CD4-positive, alpha-beta memory T cell (primary cell): Measurements from ENCODE around the gene CCDC106. TPM values are rescaled to one million over a fixed set of nuclear protein-coding genes. Genes with fewer than 3 reads are reported as not detected.

Experiments
- CTCF ChIA-PET: fragments of 350-600 bp; sonication (Branson Sonifier 250); formaldehyde crosslinking; loops from one replicate; lab custom pipeline; 2021; ENCODE audit warnings: inconsistent platforms; ENCODE audit not compliant: partially characterized antibody; lab: Charles Lee
- POLR2A ChIA-PET: fragments of 350-600 bp; sonication (Branson Sonifier 250); formaldehyde crosslinking; loops from one replicate; lab custom pipeline; 2021; ENCODE audit not compliant: partially characterized antibody; lab: Charles Lee
- DNase-seq, 5 donors: peaks; one replicate each; pipeline versions ENCODE4 v3.0.0 to v3.0.0-alpha.2; 2020 to 2022; ENCODE audit warnings: mixed read lengths in 1 of 5
- H3K27ac ChIP-seq: one replicate; pipeline ENCODE4 v1.7.0; 2013; ENCODE audit warnings: low read depth, low read length
- H3K27me3 ChIP-seq: 2 replicates; pipeline ENCODE4 v1.7.0; 2013; ENCODE audit warnings: mild to moderate bottlenecking, low read length, moderate library complexity; ENCODE audit not compliant: insufficient read depth
- H3K36me3 ChIP-seq: 2 replicates; pipeline ENCODE4 v1.7.0; 2013; ENCODE audit warnings: mild to moderate bottlenecking, low read length, moderate library complexity; ENCODE audit not compliant: insufficient read depth
- H3K4me1 ChIP-seq: 2 replicates; pipeline ENCODE4 v1.7.0; 2013; ENCODE audit warnings: mild to moderate bottlenecking, low read length, moderate library complexity; ENCODE audit not compliant: insufficient read depth
- H3K4me3 ChIP-seq, 2 donors: one replicate each; pipeline ENCODE4 v1.7.0; 2013; ENCODE audit warnings: low read length in 2 of 2, mild to moderate bottlenecking in 1 of 2
- H3K9me3 ChIP-seq, 2 donors: one replicate each; pipeline ENCODE4 v1.7.0; 2013; ENCODE audit warnings: low read length in 2 of 2, control low read depth in 1 of 2; ENCODE audit not compliant: control insufficient read depth in 1 of 2
- H3K27ac Mint-ChIP-seq, 7 donors: one replicate each; pipeline ENCODE4 v1.8.0; 2020 to 2021; ENCODE audit warnings: mixed read lengths in 7 of 7, mild to moderate bottlenecking in 6 of 7, inconsistent platforms in 3 of 7, moderate library complexity in 3 of 7
- H3K27me3 Mint-ChIP-seq, 2 donors: one replicate each; pipeline ENCODE4 v1.8.0; 2020 to 2021; ENCODE audit warnings: mixed read lengths in 2 of 2
- H3K36me3 Mint-ChIP-seq, 2 donors: one replicate each; pipeline ENCODE4 v1.8.0; 2020 to 2021; ENCODE audit warnings: mixed read lengths in 2 of 2, inconsistent platforms in 1 of 2, mild to moderate bottlenecking in 1 of 2
- H3K4me1 Mint-ChIP-seq, 4 donors: one replicate each; pipeline ENCODE4 v1.8.0; 2020 to 2021; ENCODE audit warnings: mixed read lengths in 4 of 4, mild to moderate bottlenecking in 1 of 4
- H3K4me3 Mint-ChIP-seq, 8 donors: one replicate each; pipeline ENCODE4 v1.8.0; 2020 to 2021; ENCODE audit warnings: mixed read lengths in 8 of 8, mild to moderate bottlenecking in 7 of 8, moderate library complexity in 6 of 8, inconsistent platforms in 3 of 8
- H3K9me3 Mint-ChIP-seq, 8 donors: one replicate each; pipeline ENCODE4 v1.8.0; 2020 to 2021; ENCODE audit warnings: mixed read lengths in 8 of 8, mild to moderate bottlenecking in 5 of 8, inconsistent platforms in 3 of 8, moderate library complexity in 1 of 8
- intact Hi-C: fragments of 100-400 bp; cut with micrococcal nuclease; formaldehyde crosslinking; loops from one replicate; pipeline ENCODE4 v1.15.1; 2023
- polyA plus RNA-seq, 2 donors: library from polyadenylated mRNA; unstranded; fragments of 300-500 nt; fragmentation: Illumina TruSeq; gene quantifications; one replicate each; pipeline ENCODE4 v1.2.3, GENCODE V29; 2021
- total RNA-seq, 2 experiments: library from RNA; stranded (reverse); gene quantifications; one replicate each; pipeline ENCODE4 v1.2.3, GENCODE V29; 2021

CCDC106 gene
- total RNA-seq (1 to 10 TPM; 1.2 to 1.5 TPM), polyA plus RNA-seq (under 1 TPM; 0.47 to 0.69 TPM)

- H3K36me3 Mint-ChIP-seq: peaks cover 4 to 13% of the 10 kb centered on the region in 2 donors
- ChIA-PET POLR2A (interaction anchor here (1.0 to 2.1 kb wide), 7 partner anchors 9 to 171 kb away, joined by 3 to 9 read pairs (median 4); partner anchors contain the start of genes FIZ1, ZNF524, ZNF628 and ZNF784), CTCF (interaction anchor here (1.9 to 4.1 kb wide), 2 partner anchors 11 to 16 kb away, joined by 9 to 36 read pairs; no protein-coding TSS in a partner anchor)
- Histone ChIP-seq H3K27ac (peak within 1 kb of the TSS; percentile 49), H3K4me1 (peaks cover 31% of the 10 kb centered on the region), H3K9me3 (no peaks in the 10 kb centered on the region), H3K27me3 (no peaks in the 10 kb centered on the region), H3K4me3 (peak within 1 kb of the TSS; percentile 42 to 52), H3K36me3 (peaks cover 7% of the 10 kb centered on the region)
- H3K9me3 Mint-ChIP-seq: peaks cover 0 to 1% (median 0%) of the 10 kb centered on the region in 8 donors
- intact Hi-C loops: no loop called here
- peaks cover 15 to 45% (median 26%) of the 10 kb centered on the region in 4 donors for H3K4me1 Mint-ChIP-seq
- peak within 1 kb of the TSS; percentile 63 to 83 (median 74) for H3K4me3 Mint-ChIP-seq
- H3K27me3 Mint-ChIP-seq: no peaks in the 10 kb centered on the region
- peak within 1 kb of the TSS in 4 of 7 donors; percentile 31 to 55 (median 38) for H3K27ac Mint-ChIP-seq
- peak in 4 of 5 donors; percentile 38 to 56 (median 44) for DNase-seq
Measured at GRCh38 chr19:55647732-55648584, at the start of gene CCDC106. Gene CCDC106, plus strand, starts transcription at chr19:55648212. Its CDS starts 835 bp downstream, at chr19:55649047.

- intact Hi-C loops: loop anchor here (1.0 to 2.0 kb wide), 9 partner anchors 12 to 518 kb away; partner anchors contain the start of genes EPN1, PPP6R1, ZNF579 and ZNF628
- no peaks in the 10 kb centered on the region for H3K9me3 Mint-ChIP-seq
- peak overlapping the region; percentile 96 to 100 (median 99) for H3K27ac Mint-ChIP-seq
- peaks cover 37 to 40% of the 10 kb centered on the region in 2 donors for H3K36me3 Mint-ChIP-seq
- Histone ChIP-seq H3K9me3 (no peaks in the 10 kb centered on the region), H3K36me3 (peaks cover 8% of the 10 kb centered on the region), H3K27me3 (no peaks in the 10 kb centered on the region), H3K27ac (peak overlapping the region; percentile 89), H3K4me1 (peaks cover 22% of the 10 kb centered on the region), H3K4me3 (peak overlapping the region; percentile 93 to 99)
- ChIA-PET CTCF (interaction anchor here (0.6 to 5.0 kb wide), 5 partner anchors 26 to 131 kb away, joined by 3 to 24 read pairs (median 5); partner anchors contain the start of gene ZNF784), POLR2A (interaction anchor here (0.6 to 4.7 kb wide), 30 partner anchors 9 to 1410 kb away, joined by 3 to 95 read pairs (median 6); partner anchors contain the start of genes CCDC106, HSPBP1, ISOC2 and KMT5C)
- H3K4me3 Mint-ChIP-seq: peak overlapping the region; percentile 98 to 100 (median 98)
- H3K27me3 Mint-ChIP-seq: no peaks in the 10 kb centered on the region
- DNase-seq: peak; percentile 94 to 97 (median 95)
- peaks cover 18 to 34% (median 21%) of the 10 kb centered on the region in 4 donors for H3K4me1 Mint-ChIP-seq
Measured at GRCh38 chr19:55598719-55599467, 49.1 kb upstream of the CCDC106 start.

GRCh38 chr19:55599468-55599841 lies 48.6 kb upstream of the CCDC106 start, which contains the start of gene FIZ1:
Gene FIZ1, minus strand, starts transcription at chr19:55599517. Its CDS starts 1,652 bp downstream, at chr19:55597865.
- POLR2A ChIA-PET: interaction anchor here (0.6 to 4.7 kb wide), 30 partner anchors 10 to 1411 kb away, joined by 3 to 95 read pairs (median 6); partner anchors contain the start of genes CCDC106, HSPBP1, ISOC2 and KMT5C

DNA sequence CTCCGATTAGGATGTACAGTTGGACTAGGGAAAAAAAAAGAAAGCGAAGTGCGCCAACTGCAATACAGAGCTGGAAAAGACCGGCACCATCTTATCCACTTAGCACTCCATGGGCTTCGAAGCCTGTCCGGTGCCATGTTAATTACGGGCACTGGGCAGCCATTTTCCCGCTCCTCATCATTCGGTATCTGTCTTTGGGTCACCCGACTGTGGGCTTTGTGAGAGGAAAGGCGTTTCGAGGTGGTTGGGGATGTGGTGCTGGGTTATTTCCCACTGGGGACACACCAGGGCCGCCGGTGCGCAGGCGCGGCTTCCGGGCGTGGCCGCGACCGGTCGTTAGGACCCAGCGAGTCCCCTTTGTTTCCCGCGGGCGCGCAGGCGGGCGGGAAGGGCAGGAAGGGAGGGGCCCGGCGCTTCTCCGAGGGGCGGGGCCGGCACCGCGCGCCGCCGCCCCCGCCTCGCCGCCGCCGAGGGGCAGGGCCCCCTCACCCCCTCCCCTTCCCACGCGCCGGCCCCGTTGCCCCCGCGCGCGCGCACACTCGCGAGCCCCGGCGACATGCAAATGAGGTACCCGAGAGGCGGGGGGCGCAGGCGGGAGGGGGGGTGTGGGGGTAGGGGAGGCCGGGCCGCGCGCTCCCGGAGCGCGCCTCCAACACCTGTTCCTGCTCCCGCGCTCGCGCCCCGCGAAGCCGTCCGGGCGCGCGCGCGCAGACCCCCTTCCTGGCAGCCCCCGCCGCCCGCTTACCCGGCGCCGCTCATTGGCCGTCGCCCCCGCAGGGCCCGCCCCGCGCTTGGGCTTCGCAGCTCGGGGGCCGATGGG lies 48.0 kb upstream of the CCDC106 start, which contains the start of gene ZNF524:
Gene ZNF524, plus strand, starts transcription at position 447 of the 820 bp plus-strand sequence. CDS start 1,825 bp downstream, outside the sequence.
- Histone ChIP-seq H3K4me1 (peaks cover 32% of the 10 kb centered on the region), H3K4me3 (peak within 1 kb of the TSS; percentile 93 to 99), H3K27me3 (no peaks in the 10 kb centered on the region), H3K36me3 (peaks cover 8% of the 10 kb centered on the region), H3K27ac (peak within 1 kb of the TSS; percentile 89), H3K9me3 (no peaks in the 10 kb centered on the region)
- POLR2A ChIA-PET: interaction anchor here (0.7 to 4.7 kb wide), 28 partner anchors 11 to 541 kb away, joined by 3 to 95 read pairs (median 6); partner anchors contain the start of genes CCDC106, HSPBP1, ISOC2 and KMT5C
- peaks cover 32 to 35% of the 10 kb centered on the region in 2 donors for H3K36me3 Mint-ChIP-seq
- peaks cover 23 to 42% (median 27%) of the 10 kb centered on the region in 4 donors for H3K4me1 Mint-ChIP-seq
- DNase-seq: peak; percentile 91 to 95 (median 93)
- peak within 1 kb of the TSS; percentile 96 to 100 (median 99) for H3K27ac Mint-ChIP-seq
- no peaks in the 10 kb centered on the region for H3K27me3 Mint-ChIP-seq
- CTCF ChIA-PET: interaction anchor here (1.1 to 5.0 kb wide), 3 partner anchors 25 to 132 kb away, joined by 5 to 24 read pairs (median 20); partner anchors contain the start of gene ZNF784
- H3K4me3 Mint-ChIP-seq: peak within 1 kb of the TSS; percentile 98 to 100 (median 98)
- intact Hi-C loops: loop anchor here (1.0 to 2.0 kb wide), 9 partner anchors 13 to 519 kb away; partner anchors contain the start of genes EPN1, PPP6R1, ZNF579 and ZNF628
- H3K9me3 Mint-ChIP-seq: no peaks in the 10 kb centered on the region

More at GRCh38 chr19:55599468-55599841, 48.6 kb upstream of the CCDC106 start, which contains the start of gene FIZ1:
- Histone ChIP-seq H3K4me1 (peaks cover 26% of the 10 kb centered on the region), H3K9me3 (no peaks in the 10 kb centered on the region), H3K4me3 (peak within 1 kb of the TSS; percentile 93 to 99), H3K36me3 (peaks cover 8% of the 10 kb centered on the region), H3K27me3 (no peaks in the 10 kb centered on the region), H3K27ac (peak within 1 kb of the TSS; percentile 89)
- Mint-ChIP-seq H3K27ac (peak within 1 kb of the TSS; percentile 96 to 100 (median 99)), H3K27me3 (no peaks in the 10 kb centered on the region), H3K4me3 (peak within 1 kb of the TSS; percentile 98 to 100 (median 98)), H3K36me3 (peaks cover 36 to 40% of the 10 kb centered on the region in 2 donors), H3K9me3 (no peaks in the 10 kb centered on the region), H3K4me1 (peaks cover 20 to 36% (median 22%) of the 10 kb centered on the region in 4 donors)
- intact Hi-C loops: loop anchor here (1.0 to 2.0 kb wide), 9 partner anchors 12 to 519 kb away; partner anchors contain the start of genes EPN1, PPP6R1, ZNF579 and ZNF628
- peak; percentile 96 to 98 (median 97) for DNase-seq
- CTCF ChIA-PET: interaction anchor here (0.6 to 5.0 kb wide), 5 partner anchors 26 to 132 kb away, joined by 3 to 24 read pairs (median 5); partner anchors contain the start of gene ZNF784

DNA sequence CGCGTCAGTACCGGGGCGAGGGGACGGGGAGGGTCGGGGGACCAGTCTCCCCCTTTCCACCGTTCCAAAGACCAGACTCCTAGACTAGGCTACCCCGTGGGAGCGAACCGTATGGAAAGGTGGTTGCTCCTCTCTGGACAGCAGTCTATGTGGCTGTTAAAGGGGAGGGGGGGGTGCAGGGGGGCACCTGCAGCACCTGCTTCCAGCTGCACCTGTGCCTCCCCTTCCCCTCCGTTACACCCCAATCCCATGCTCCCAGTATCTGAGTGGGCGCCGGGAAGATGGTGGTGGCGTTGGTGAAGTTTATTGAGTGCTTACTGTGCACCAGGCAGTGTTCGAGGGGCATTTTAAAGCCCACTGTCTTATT lies 47.4 kb upstream of the CCDC106 start:
- peaks cover 23 to 45% (median 28%) of the 10 kb centered on the region in 4 donors for H3K4me1 Mint-ChIP-seq
- peaks cover 28 to 29% of the 10 kb centered on the region in 2 donors for H3K36me3 Mint-ChIP-seq
- H3K9me3 Mint-ChIP-seq: no peaks in the 10 kb centered on the region
- H3K27ac ChIP-seq: peak overlapping the region; percentile 89
- no peaks in the 10 kb centered on the region for H3K27me3 ChIP-seq
- peak overlapping the region; percentile 78 to 93 (median 86) for H3K4me3 Mint-ChIP-seq
- ChIA-PET CTCF (interaction anchor here (3.5 to 5.0 kb wide), 2 partner anchors 25 to 32 kb away, joined by 20 to 24 read pairs; partner anchors contain the start of gene ZNF784), POLR2A (interaction anchor here (1.0 to 4.7 kb wide), 12 partner anchors 15 to 344 kb away, joined by 3 to 95 read pairs (median 20); partner anchors contain the start of genes KMT5C, ZNF579, ZNF581 and ZNF628)
- H3K27ac Mint-ChIP-seq: peak overlapping the region; percentile 67 to 92 (median 91)
- peak overlapping the region; percentile 61 to 93 for H3K4me3 ChIP-seq
- peaks cover 3% of the 10 kb centered on the region for H3K36me3 ChIP-seq
- H3K27me3 Mint-ChIP-seq: no peaks in the 10 kb centered on the region
- H3K4me1 ChIP-seq: peaks cover 34% of the 10 kb centered on the region
- H3K9me3 ChIP-seq: no peaks in the 10 kb centered on the region
- DNase-seq: no peak
- intact Hi-C loops: no loop called here
